Parathyroid adenoma (tissue), 2 donors: ENCODE data around the gene LPP.

Experiments
- H2AFZ ChIP-seq: fragments of 300-600 bp; sonication (generic); one replicate; pipeline ENCODE4 v1.7.0; 2017; ENCODE audit warnings: antibody characterized with exemption, mild to moderate bottlenecking
- H3K27ac ChIP-seq: fragments of 300-600 bp; sonication (generic); one replicate; pipeline ENCODE4 v1.7.0; 2017
- H3K27me3 ChIP-seq: fragments of 300-600 bp; sonication (generic); one replicate; pipeline ENCODE4 v1.7.0; 2017; ENCODE audit warnings: low read length; ENCODE audit not compliant: control insufficient read depth, insufficient read depth
- H3K36me3 ChIP-seq: fragments of 300-600 bp; sonication (generic); one replicate; pipeline ENCODE4 v1.7.0; 2017; ENCODE audit warnings: low read length; ENCODE audit not compliant: control insufficient read depth, insufficient read depth
- H3K4me1 ChIP-seq: fragments of 300-600 bp; sonication (generic); one replicate; pipeline ENCODE4 v1.7.0; 2017; ENCODE audit warnings: control low read depth
- H3K4me2 ChIP-seq: fragments of 300-600 bp; sonication (generic); one replicate; pipeline ENCODE4 v1.7.0; 2017; ENCODE audit warnings: low read length
- H3K4me3 ChIP-seq: fragments of 300-600 bp; sonication (generic); one replicate; pipeline ENCODE4 v1.7.0; 2017; ENCODE audit warnings: low read depth, low read length
- H3K79me2 ChIP-seq: fragments of 300-600 bp; sonication (generic); one replicate; pipeline ENCODE4 v1.7.0; 2017; ENCODE audit warnings: control low read depth
- H3K9ac ChIP-seq: fragments of 300-600 bp; sonication (generic); one replicate; pipeline ENCODE4 v1.7.0; 2017; ENCODE audit warnings: mild to moderate bottlenecking
- H3K9me3 ChIP-seq: fragments of 300-600 bp; sonication (generic); one replicate; pipeline ENCODE4 v1.7.0; 2017; ENCODE audit warnings: low read length; ENCODE audit not compliant: control insufficient read depth
- CTCF ChIP-seq: fragments of 300-600 bp; sonication (generic); IDR thresholded peaks from one replicate; pipeline ENCODE4 v1.7.0; 2017; ENCODE audit warnings: antibody characterized with exemption, mild to moderate bottlenecking
- donor health status: primary hyperparathyroidism.

The LPP gene

DNA sequence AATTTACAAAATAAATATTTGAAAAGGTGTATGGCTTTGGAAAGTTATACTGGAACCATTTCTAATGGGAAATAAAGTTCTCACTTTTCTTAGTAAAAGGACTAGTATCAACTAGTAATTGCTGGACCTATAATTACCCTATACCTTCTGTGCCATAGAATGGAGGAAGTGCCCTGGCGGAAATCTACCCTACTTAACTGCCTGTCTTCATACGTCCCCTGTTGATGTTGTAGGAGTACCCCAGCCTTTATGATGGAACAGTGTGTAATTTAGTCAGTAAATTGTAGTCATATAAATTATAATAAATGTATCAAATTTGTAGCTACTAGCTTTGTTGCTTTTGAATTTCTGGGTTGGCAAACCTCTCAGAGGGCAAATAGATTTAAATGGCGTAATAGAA lies 149.9 kb downstream of the LPP start:
- Histone ChIP-seq H3K9ac (no peak overlapping the region), H3K4me1 (no peaks in the 10 kb centered on the region), H2AFZ (no peak overlapping the region), H3K4me2 (no peak overlapping the region), H3K4me3 (no peak overlapping the region), H3K27me3 (no peaks in the 10 kb centered on the region), H3K27ac (no peak overlapping the region), H3K79me2 (peaks cover 2% of the 10 kb centered on the region), H3K36me3 (no peaks in the 10 kb centered on the region), H3K9me3 (no peaks in the 10 kb centered on the region)
- TF ChIP-seq CTCF = no peak

DNA sequence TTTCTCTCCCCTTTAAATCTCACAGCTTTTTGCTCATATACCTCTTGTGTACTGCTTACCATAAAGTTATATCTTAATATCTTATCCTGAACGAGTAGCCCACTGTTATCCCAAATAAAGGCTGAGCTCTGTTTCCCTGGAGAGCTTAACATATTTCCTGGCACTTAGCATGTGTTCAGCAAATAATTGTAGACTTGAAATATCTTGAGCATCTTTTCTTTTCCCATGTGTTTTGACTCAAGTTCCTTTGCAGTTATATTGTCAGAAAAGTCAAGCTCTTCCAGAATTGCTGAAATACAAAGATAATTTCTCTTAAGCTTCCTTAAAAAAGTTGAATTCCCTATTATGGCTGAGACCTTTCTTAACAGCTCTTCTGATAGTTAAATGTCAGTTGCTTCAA lies 150.5 kb downstream of the LPP start:
- no peaks in the 10 kb centered on the region for H3K4me1 ChIP-seq
- H3K9me3 ChIP-seq = no peaks in the 10 kb centered on the region
- H3K36me3 ChIP-seq = no peaks in the 10 kb centered on the region
- no peaks in the 10 kb centered on the region for H3K27me3 ChIP-seq
- no peak overlapping the region for H3K4me3 ChIP-seq
- no peak overlapping the region for H3K4me2 ChIP-seq
- no peak overlapping the region for H3K9ac ChIP-seq
- no peak overlapping the region for H3K27ac ChIP-seq
- TF ChIP-seq CTCF = no peak
- H2AFZ ChIP-seq = no peak overlapping the region
- H3K79me2 ChIP-seq = peaks cover 2% of the 10 kb centered on the region

- Histone ChIP-seq H3K36me3 (no peaks in the 10 kb centered on the region), H3K9me3 (no peaks in the 10 kb centered on the region), H2AFZ (no peak overlapping the region), H3K9ac (no peak overlapping the region), H3K27me3 (no peaks in the 10 kb centered on the region), H3K27ac (no peak overlapping the region), H3K4me2 (no peak overlapping the region), H3K4me1 (no peaks in the 10 kb centered on the region), H3K4me3 (no peak overlapping the region), H3K79me2 (peaks cover 2% of the 10 kb centered on the region)
- no peak for TF ChIP-seq CTCF
Measured at GRCh38 chr3:188305220-188305619, 151.3 kb downstream of the LPP start.

- Histone ChIP-seq H3K9ac (no peak overlapping the region), H2AFZ (no peak overlapping the region), H3K79me2 (peaks cover 2% of the 10 kb centered on the region), H3K27ac (no peak overlapping the region), H3K9me3 (no peaks in the 10 kb centered on the region), H3K36me3 (no peaks in the 10 kb centered on the region), H3K4me2 (no peak overlapping the region), H3K4me3 (no peak overlapping the region), H3K4me1 (no peaks in the 10 kb centered on the region), H3K27me3 (no peaks in the 10 kb centered on the region)
- no peak for TF ChIP-seq CTCF
Measured at GRCh38 chr3:188306435-188307005, 152.6 kb downstream of the LPP start.

DNA sequence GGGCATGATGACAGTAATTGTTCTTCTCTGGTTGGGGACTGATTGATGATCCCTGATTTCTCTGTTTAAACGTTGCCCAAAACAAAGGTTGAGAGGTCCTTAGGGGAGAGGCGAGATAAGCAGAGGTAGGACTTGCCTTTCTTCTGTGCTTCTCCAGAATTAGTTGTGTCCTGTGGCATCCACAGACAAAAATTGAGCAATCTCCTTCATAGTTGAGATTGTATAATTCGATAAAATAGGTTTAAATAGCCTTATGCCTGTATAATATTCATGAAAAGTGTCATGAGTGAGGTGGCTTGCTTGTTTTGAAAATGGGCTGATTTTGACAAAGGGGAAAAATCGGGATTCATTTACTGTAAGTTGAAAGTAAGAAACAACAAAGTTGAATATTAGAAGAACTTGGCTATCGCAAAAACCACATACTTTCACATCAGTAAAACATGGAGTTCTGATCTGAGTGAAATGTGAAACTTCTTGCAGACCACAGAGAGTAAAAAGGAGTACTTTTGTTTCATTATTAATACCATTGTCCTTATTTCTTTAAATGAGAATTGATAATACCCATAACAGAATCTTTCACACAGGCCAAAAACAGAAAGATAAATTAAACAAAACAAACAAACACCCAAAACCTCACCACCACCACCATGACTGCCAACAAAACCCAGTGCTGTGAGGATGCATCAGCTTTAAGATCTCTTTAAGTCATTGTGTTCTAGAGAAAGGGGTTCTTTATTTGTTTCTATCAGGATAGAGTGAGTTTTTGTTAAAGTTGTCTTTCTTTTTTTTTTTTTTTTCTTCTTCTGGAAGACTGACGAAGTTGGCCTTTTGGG lies 155.7 kb downstream of the LPP start:
- Histone ChIP-seq H3K4me3 (no peak overlapping the region), H3K27me3 (no peaks in the 10 kb centered on the region), H3K27ac (no peak overlapping the region), H3K4me1 (no peaks in the 10 kb centered on the region), H3K36me3 (no peaks in the 10 kb centered on the region), H2AFZ (no peak overlapping the region), H3K9ac (no peak overlapping the region), H3K4me2 (no peak overlapping the region), H3K9me3 (no peaks in the 10 kb centered on the region), H3K79me2 (peaks cover 2% of the 10 kb centered on the region)
- no peak for TF ChIP-seq CTCF
